Type B pancreatic cell (in vitro differentiated cells): ENCODE data around the gene RAP2A. TPM values are rescaled to one million over a fixed set of nuclear protein-coding genes. Genes with fewer than 3 reads are reported as not detected.

Experiments used
- DNase-seq: peaks from one replicate; pipeline ENCODE4 v3.0.0; 2021; ENCODE audit warnings: mixed read lengths; ENCODE audit not compliant: unreplicated experiment; ENCODE audit errors: extremely low spot score
- H3K27ac Mint-ChIP-seq: 2 replicates; pipeline ENCODE4 v1.8.0; 2021; ENCODE audit warnings: mild to moderate bottlenecking, mixed read lengths
- H3K27me3 Mint-ChIP-seq: 2 replicates; pipeline ENCODE4 v1.8.0; 2021; ENCODE audit warnings: mixed read lengths
- H3K36me3 Mint-ChIP-seq: 2 replicates; pipeline ENCODE4 v1.8.0; 2021; ENCODE audit warnings: mixed read lengths
- H3K4me1 Mint-ChIP-seq: one replicate; pipeline ENCODE4 v1.8.0; 2021; ENCODE audit warnings: mixed read lengths; ENCODE audit not compliant: unreplicated experiment
- H3K4me3 Mint-ChIP-seq: 2 replicates; pipeline ENCODE4 v1.8.0; 2021; ENCODE audit warnings: mild to moderate bottlenecking, mixed read lengths
- H3K9me3 Mint-ChIP-seq: 2 replicates; pipeline ENCODE4 v1.8.0; 2021; ENCODE audit warnings: mixed read lengths
- total RNA-seq: library from RNA; stranded (reverse); gene quantifications from 2 replicates; pipeline ENCODE4 v1.2.1, GENCODE V29; 2021; ENCODE audit warnings: low replicate concordance
- TF ChIP-seq, protein P1 (sequence below): fragments of 200-600 bp; sonication (generic); conservative IDR thresholded peaks from 2 replicates; pipeline ENCODE4 v1.5.0; 2021; ENCODE audit warnings: antibody characterized with exemption, mild to moderate bottlenecking

Gene RAP2A
- total RNA-seq, 1 donor from 2014 or later = 37.5 TPM

DNA sequence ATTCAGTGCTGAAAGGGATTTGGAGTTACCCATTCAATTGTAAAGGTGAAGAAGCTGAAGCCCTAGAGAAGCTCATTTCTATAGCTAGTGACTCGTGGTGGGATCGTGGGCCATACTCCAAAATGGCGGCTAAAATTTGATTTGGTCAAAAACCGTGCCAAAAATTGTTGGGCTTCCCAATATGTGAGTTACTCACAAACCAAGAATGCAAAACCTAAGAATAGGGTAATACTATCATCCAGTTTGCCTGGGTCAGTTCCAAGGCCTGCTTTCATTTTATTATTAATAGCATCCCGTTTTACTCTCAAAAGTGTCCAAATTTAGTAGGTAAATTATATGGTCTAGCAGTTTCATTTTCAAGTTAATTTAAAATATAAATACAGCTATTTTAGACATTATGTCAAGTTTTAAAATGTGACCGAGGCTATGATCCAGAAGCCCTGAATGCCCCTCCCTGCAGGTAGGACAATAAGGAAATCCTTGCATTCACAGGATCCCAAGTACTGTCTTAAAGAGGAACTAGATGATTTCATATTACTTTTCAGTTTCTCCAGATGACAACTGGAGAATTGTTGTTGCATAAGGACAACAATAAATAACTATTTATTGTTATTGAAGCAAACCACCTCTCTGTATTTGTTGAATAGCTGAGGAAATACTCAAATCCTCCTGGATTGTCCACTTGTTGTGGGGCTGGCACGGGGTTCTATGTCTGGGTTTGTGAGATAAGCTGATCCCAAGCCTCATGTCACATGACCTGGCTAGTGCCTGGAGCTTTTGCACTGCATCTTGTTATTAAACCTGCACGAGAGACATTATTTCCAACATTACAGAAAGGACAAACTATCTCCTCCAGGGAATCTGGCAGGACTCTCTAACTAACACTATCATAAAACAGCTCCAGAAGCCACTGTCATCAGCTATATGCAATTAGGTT, 11.6 kb upstream of the RAP2A start:
- TF ChIP-seq, protein P1, sequence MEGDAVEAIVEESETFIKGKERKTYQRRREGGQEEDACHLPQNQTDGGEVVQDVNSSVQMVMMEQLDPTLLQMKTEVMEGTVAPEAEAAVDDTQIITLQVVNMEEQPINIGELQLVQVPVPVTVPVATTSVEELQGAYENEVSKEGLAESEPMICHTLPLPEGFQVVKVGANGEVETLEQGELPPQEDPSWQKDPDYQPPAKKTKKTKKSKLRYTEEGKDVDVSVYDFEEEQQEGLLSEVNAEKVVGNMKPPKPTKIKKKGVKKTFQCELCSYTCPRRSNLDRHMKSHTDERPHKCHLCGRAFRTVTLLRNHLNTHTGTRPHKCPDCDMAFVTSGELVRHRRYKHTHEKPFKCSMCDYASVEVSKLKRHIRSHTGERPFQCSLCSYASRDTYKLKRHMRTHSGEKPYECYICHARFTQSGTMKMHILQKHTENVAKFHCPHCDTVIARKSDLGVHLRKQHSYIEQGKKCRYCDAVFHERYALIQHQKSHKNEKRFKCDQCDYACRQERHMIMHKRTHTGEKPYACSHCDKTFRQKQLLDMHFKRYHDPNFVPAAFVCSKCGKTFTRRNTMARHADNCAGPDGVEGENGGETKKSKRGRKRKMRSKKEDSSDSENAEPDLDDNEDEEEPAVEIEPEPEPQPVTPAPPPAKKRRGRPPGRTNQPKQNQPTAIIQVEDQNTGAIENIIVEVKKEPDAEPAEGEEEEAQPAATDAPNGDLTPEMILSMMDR = no peak
- H3K27ac Mint-ChIP-seq = no peak overlapping the region
- DNase-seq = no peak
- H3K9me3 Mint-ChIP-seq = no peaks in the 10 kb centered on the region
- no peaks in the 10 kb centered on the region for H3K27me3 Mint-ChIP-seq
- H3K4me1 Mint-ChIP-seq = no peaks in the 10 kb centered on the region
- no peaks in the 10 kb centered on the region for H3K36me3 Mint-ChIP-seq
- no peak overlapping the region for H3K4me3 Mint-ChIP-seq

DNA sequence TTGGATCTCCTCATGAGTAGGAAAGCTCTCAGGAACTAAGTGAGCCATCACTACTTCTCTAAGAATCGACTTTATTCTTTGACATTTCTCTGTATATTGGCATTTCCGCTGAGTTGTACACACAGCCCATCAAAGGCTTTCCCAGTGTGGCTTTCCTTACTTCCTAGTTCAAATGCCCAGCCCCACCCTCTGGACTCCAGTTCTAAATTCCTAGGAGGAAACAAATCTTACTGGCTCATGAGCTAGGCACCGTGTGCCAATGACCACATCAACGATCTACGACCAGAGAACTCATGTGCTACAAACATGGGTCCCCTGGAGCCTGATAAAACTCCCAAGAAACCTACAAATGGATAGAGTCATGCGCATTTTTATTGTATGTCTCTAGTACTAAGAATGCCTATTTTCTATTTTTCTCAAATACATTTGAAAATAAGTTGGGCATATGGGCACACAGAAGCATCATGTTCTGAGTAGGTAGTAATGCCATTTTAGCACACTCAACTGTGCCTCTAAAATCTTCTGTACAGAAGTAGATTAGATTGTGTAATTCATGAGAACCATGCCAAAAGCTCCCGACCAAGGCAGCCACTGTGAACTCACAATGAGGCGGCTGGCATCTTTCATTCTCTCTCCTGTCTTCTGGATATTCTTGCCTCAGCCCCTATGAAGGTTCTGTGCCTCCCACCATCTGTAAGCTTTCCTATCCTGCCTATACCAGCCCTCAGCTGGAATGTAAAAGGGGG, 10.5 kb upstream of the RAP2A start:
- Mint-ChIP-seq H3K9me3 (no peaks in the 10 kb centered on the region), H3K27ac (no peak overlapping the region), H3K27me3 (no peaks in the 10 kb centered on the region), H3K4me3 (no peak overlapping the region), H3K36me3 (no peaks in the 10 kb centered on the region), H3K4me1 (no peaks in the 10 kb centered on the region)
- TF ChIP-seq, protein P1 = no peak
- no peak for DNase-seq

DNA sequence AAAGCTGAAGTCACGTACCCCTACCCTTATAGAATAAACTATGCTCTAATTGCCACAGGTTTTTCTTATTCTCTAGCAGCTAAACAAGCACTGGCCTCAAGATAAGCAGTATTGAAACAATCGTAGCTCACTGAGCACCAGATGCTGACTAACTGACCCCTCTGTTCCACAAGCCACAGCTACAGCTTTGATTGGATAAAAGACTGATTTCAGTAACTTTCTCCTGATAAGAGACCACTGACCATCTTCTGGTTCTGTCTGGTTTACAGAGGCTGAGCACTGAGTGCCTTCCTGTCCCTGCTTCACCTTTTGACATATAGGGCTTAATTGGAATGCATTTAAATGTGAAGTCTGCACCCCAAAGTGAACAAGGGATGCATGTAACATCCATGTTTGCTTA, 8.4 kb upstream of the RAP2A start:
- no peak overlapping the region for H3K27ac Mint-ChIP-seq
- H3K4me1 Mint-ChIP-seq = peaks cover 10% of the 10 kb centered on the region
- no peaks in the 10 kb centered on the region for H3K36me3 Mint-ChIP-seq
- TF ChIP-seq, protein P1 = no peak
- H3K9me3 Mint-ChIP-seq = no peaks in the 10 kb centered on the region
- H3K27me3 Mint-ChIP-seq = no peaks in the 10 kb centered on the region
- no peak overlapping the region for H3K4me3 Mint-ChIP-seq
- DNase-seq = no peak

DNA sequence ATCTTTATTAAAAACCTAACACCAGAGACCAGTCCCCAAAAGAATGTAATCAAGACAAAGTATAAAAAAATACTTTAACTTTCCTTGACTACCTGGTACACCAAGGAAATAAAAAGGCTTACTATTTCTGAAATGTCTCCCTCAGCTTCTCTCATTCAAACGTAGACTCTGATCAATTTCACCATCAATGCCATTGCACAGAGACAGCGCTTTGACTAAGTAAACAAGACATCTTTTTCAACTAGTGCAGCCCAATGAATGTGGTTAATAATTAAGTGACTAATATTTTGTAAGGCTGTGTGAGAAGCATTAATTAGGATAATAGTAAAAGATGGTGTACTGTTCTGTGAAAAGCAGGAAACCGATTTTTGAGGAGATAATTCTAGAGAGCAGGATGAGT, 7.3 kb upstream of the RAP2A start:
- DNase-seq = no peak
- Mint-ChIP-seq H3K27me3 (no peaks in the 10 kb centered on the region), H3K4me1 (peaks cover 12% of the 10 kb centered on the region), H3K36me3 (no peaks in the 10 kb centered on the region), H3K9me3 (no peaks in the 10 kb centered on the region), H3K27ac (no peak overlapping the region), H3K4me3 (no peak overlapping the region)
- TF ChIP-seq, protein P1 = no peak

DNA sequence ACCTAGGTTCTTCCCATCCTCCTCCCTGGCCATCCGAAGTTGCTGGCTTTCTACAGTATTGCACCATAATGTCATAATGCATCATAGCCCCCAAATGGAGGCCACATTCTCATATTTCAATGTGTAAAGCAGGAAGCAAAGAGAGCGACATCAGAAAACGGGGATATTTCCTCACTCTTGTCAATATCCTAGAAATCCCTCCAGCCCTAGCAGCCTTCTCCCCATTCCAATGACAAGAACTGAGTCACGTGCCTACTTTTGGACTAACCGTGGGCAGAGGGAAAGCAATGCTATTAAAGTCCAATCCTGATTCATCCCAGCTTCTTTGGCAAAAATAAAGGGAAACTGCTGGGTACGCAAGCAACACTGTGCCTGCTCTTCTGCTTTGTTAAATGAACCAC, 4.3 kb upstream of the RAP2A start:
- TF ChIP-seq, protein P1 = no peak
- Mint-ChIP-seq H3K9me3 (no peaks in the 10 kb centered on the region), H3K4me1 (peaks cover 16% of the 10 kb centered on the region), H3K4me3 (no peak overlapping the region), H3K36me3 (no peaks in the 10 kb centered on the region), H3K27ac (no peak overlapping the region), H3K27me3 (no peaks in the 10 kb centered on the region)
- no peak for DNase-seq
